Nasal cavity respiratory epithelium epithelial cell of viscerocranial mucosa (primary cell): ENCODE data around the gene IRGC. TPM values are rescaled to one million over a fixed set of nuclear protein-coding genes. Genes with fewer than 3 reads are reported as not detected.

Experiments
- total RNA-seq: library from RNA; depleted of rRNA; stranded (reverse); fragments of >200 nt; gene quantifications from 2 replicates; pipeline ENCODE4 v1.2.3, GENCODE V29; 2014

Gene IRGC, protein sequence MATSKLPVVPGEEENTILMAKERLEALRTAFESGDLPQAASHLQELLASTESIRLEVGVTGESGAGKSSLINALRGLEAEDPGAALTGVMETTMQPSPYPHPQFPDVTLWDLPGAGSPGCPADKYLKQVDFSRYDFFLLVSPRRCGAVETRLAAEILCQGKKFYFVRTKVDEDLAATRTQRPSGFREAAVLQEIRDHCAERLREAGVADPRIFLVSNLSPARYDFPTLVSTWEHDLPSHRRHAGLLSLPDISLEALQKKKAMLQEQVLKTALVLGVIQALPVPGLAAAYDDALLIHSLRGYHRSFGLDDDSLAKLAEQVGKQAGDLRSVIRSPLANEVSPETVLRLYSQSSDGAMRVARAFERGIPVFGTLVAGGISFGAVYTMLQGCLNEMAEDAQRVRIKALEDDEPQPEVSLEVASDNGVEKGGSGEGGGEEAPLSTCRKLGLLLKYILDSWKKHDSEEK
- total RNA-seq: not detected in 2 replicates

DNA sequence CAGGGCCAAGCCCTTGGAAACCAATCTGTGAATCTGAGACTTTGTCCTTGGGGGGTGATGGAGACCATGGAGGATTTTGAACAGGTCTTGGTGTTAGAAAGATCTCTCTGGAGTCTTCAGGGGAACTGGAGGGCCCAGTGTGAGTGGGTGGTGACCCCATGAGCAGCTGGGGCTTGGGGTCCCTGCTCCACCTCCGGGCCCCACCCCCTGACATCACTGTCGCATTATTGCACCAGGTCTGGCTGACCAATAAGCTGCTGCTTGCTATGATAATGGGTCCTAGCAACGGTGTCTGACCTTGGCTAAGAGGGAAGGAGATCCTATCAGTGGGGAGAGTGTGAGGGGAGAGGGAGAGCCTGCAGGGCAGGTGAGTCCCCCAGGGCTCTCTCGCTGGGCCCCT, at the start of gene IRGC:
Gene IRGC (plus strand): TSS at position 301 of the 400 bp plus-strand sequence. CDS start 2,483 bp downstream, outside the sequence.

DNA sequence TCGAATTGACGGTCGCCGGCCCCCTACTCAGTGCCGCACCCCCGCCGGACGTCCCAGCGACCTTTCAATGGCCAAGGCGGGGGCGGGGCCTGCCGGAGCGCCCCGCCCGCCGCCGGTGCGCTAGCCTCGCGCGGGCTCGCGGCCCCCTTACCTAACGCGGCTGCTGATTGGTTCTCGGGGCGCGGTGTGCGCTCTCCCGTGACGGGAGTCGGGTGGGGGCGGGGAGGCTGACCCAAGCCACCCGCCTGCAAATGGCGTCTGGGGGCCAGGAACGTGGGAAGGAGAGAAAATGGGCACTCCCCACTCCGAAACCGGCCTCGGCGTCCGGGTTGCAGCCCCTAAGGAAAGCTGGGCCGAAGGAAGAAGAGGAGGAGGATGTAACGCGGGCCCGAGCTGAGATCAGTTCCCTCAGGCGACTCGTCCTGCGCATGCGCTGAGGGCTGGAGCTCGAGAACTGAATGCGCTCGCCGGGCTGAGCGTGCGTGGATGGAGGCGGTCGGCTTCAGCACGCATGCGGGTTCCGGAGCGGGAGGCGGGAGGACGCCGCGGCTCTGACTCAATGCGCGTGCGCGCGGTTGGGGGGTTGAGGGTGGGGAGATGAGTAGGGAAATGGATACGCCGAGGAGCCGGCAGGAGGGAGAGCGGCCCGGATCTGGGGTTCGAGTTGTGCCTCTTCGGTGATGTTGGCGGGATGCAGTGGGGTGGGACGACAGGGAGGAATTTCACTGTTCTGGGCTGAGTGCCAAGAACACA, 38.8 kb downstream of the IRGC start, which contains the start of gene SMG9:
Gene SMG9 (minus strand): TSS at position 460 of the 753 bp plus-strand sequence. CDS start 4,221 bp downstream, outside the sequence.

Other genes with a start within 250 kb of the IRGC start
- 20.8 and 31.5 TPM in 2 replicates for gene PHLDB3, start 211.3 kb upstream of the IRGC start, total RNA-seq
- 112 and 236 TPM in 2 replicates for gene ETHE1, start 188.9 kb upstream of the IRGC start, total RNA-seq
- gene ZNF575, start 182.9 kb upstream of the IRGC start, total RNA-seq: under 0.01 and 0.07 TPM in 2 replicates
- gene XRCC1, start 140.5 kb upstream of the IRGC start, total RNA-seq: 9.0 and 10.9 TPM in 2 replicates
- 0.50 and 1.4 TPM in 2 replicates for gene PINLYP, start 140.3 kb upstream of the IRGC start, total RNA-seq
- 16.7 and 30.0 TPM in 2 replicates for gene IRGQ, start 119.9 kb upstream of the IRGC start, total RNA-seq
- gene ZNF576, start 119.5 kb upstream of the IRGC start, total RNA-seq: 9.2 TPM in 2 replicates
- gene SRRM5, start 104.0 kb upstream of the IRGC start, total RNA-seq: 0.07 TPM in 1 of 2 replicates, not detected in the other
- gene ZNF428, start 96.4 kb upstream of the IRGC start, total RNA-seq: 15.5 and 19.8 TPM in 2 replicates
- 11.6 and 18.7 TPM in 2 replicates for gene CADM4, start 76.2 kb upstream of the IRGC start, total RNA-seq
- 60.8 and 78.7 TPM in 2 replicates for gene PLAUR, start 45.9 kb upstream of the IRGC start, total RNA-seq
- 4.1 and 9.4 TPM in 2 replicates for gene SMG9, start 38.9 kb downstream of the IRGC start, total RNA-seq
- 1.4 and 13.7 TPM in 2 replicates for gene KCNN4, start 64.9 kb downstream of the IRGC start, total RNA-seq
- 1.8 and 16.4 TPM in 2 replicates for gene LYPD5, start 86.4 kb downstream of the IRGC start, total RNA-seq
- gene ZNF283, start 111.2 kb downstream of the IRGC start, total RNA-seq: 13.3 and 20.5 TPM in 2 replicates
- gene ZNF404, start 167.9 kb downstream of the IRGC start, total RNA-seq: 3.1 and 4.7 TPM in 2 replicates
- gene ZNF45, start 219.2 kb downstream of the IRGC start, total RNA-seq: 17.3 and 19.1 TPM in 2 replicates
- gene ZNF221, start 235.2 kb downstream of the IRGC start, total RNA-seq: 2.4 and 7.2 TPM in 2 replicates